PC-3 (cell line): ENCODE measurements around the gene HLA-DQA2. TPM values are rescaled to one million over a fixed set of nuclear protein-coding genes. Genes with fewer than 3 reads are reported as not detected.

Experiments used
- ATAC-seq: fragments of 200-7000 bp; cut with Tn5 transposase; 2 replicates; pipeline ENCODE4 v1.9.1; 2020; ENCODE audit warnings: mild to moderate bottlenecking, moderate library complexity
- Bru-seq: library from RNA; stranded (reverse); fragments of 400-500 nt; gene quantifications from one replicate; lab custom pipeline; 2021; lab: Mats Ljungman, UMichigan
- BruChase-seq, 2 experiments: library from RNA; stranded (reverse); fragments of 400-500 nt; gene quantifications; one replicate each; lab custom pipeline; 2021; lab: Mats Ljungman, UMichigan
- BruUV-seq: library from RNA; stranded (reverse); fragments of 400-500 nt; replicated peaks from 2 replicates; lab custom pipeline; 2021; lab: Mats Ljungman, UMichigan
- CTCF ChIA-PET: fragments of 300-600 bp; sonication (Branson Sonifier 250); formaldehyde crosslinking; loops from one replicate; lab custom pipeline; 2022; ENCODE audit warnings: antibody characterized with exemption; lab: Charles Lee
- POLR2A ChIA-PET: fragments of 300-600 bp; sonication (Branson Sonifier 250); formaldehyde crosslinking; loops from one replicate; lab custom pipeline; 2022; ENCODE audit warnings: antibody characterized with exemption; ENCODE audit not compliant: unreplicated experiment; lab: Charles Lee
- DNase-seq: peaks from one replicate; pipeline ENCODE4 v3.0.0-alpha.2; 2015
- H2AFZ ChIP-seq: fragments of 300-600 bp; sonication (generic); 2 replicates; pipeline ENCODE4 v1.6.0; 2016; ENCODE audit warnings: antibody characterized with exemption, low read length
- H3F3A ChIP-seq: fragments of 300-600 bp; sonication (generic); one replicate; pipeline ENCODE4 v1.6.0; 2017; ENCODE audit warnings: antibody characterized with exemption, low read length, control low read depth, mild to moderate bottlenecking; ENCODE audit not compliant: unreplicated experiment
- H3K27ac ChIP-seq: fragments of 300-600 bp; sonication (generic); 2 replicates; pipeline ENCODE4 v1.5.1; 2016; ENCODE audit warnings: mild to moderate bottlenecking, low read length
- H3K27me3 ChIP-seq: fragments of 300-600 bp; sonication (generic); 2 replicates; pipeline ENCODE4 v1.6.1; 2016; ENCODE audit warnings: low read length, mixed read lengths
- H3K36me3 ChIP-seq: fragments of 300-600 bp; sonication (generic); 2 replicates; pipeline ENCODE4 v1.6.1; 2016; ENCODE audit warnings: low read depth, mixed run types, low read length, mixed read lengths
- H3K4me1 ChIP-seq: fragments of 300-600 bp; sonication (generic); 2 replicates; pipeline ENCODE4 v1.5.1; 2016; ENCODE audit warnings: low read length; ENCODE audit not compliant: insufficient read depth
- H3K4me2 ChIP-seq: fragments of 300-600 bp; sonication (generic); 2 replicates; pipeline ENCODE4 v1.6.0; 2016; ENCODE audit warnings: low read length
- H3K4me3 ChIP-seq: fragments of 300-600 bp; sonication (generic); 2 replicates; pipeline ENCODE4 v1.5.1; 2016; ENCODE audit warnings: mild to moderate bottlenecking, low read length, mixed read lengths
- H3K79me2 ChIP-seq: fragments of 300-600 bp; sonication (generic); 2 replicates; pipeline ENCODE4 v1.6.1; 2017; ENCODE audit warnings: low read length, mixed read lengths
- H3K9ac ChIP-seq: fragments of 300-600 bp; sonication (generic); 2 replicates; pipeline ENCODE4 v1.6.0; 2016; ENCODE audit warnings: mild to moderate bottlenecking, low read length
- H3K9me2 ChIP-seq: fragments of 300-600 bp; sonication (generic); replicated peaks from 2 replicates; pipeline ENCODE4 v1.6.1; 2016; ENCODE audit warnings: mixed run types, low read length, mixed read lengths
- H3K9me3 ChIP-seq: fragments of 300-600 bp; sonication (generic); 2 replicates; pipeline ENCODE4 v1.6.1; 2016; ENCODE audit warnings: low read length, mixed read lengths
- H4K20me1 ChIP-seq: fragments of 300-600 bp; sonication (generic); 2 replicates; pipeline ENCODE4 v1.6.1; 2016; ENCODE audit warnings: low read length, mixed read lengths
- CTCF ChIP-seq: fragments of 300-600 bp; sonication (generic); conservative IDR thresholded peaks from 2 replicates; pipeline ENCODE4 v1.5.1; 2017; ENCODE audit warnings: antibody characterized with exemption, low read depth, mild to moderate bottlenecking, low read length
- EZH2 ChIP-seq: fragments of 300-600 bp; sonication (generic); IDR thresholded peaks from one replicate; pipeline ENCODE4 v1.6.1; 2017; ENCODE audit warnings: antibody characterized with exemption, mild to moderate bottlenecking, low read length; ENCODE audit not compliant: unreplicated experiment
- EZH2phosphoT487 ChIP-seq: fragments of 300-600 bp; sonication (generic); IDR thresholded peaks from 2 replicates; pipeline ENCODE4 v1.6.1; 2018; ENCODE audit warnings: mild to moderate bottlenecking, antibody characterized with exemption, low read length, borderline replicate concordance
- intact Hi-C: fragments of 100-400 bp; cut with micrococcal nuclease; formaldehyde crosslinking; loops from 2 replicates; pipeline ENCODE4 v1.9.0; 2023
- long read RNA-seq: library from polyadenylated mRNA; unstranded; transcript quantifications from one replicate; pipeline ENCODE4 v2.0.0, GENCODE V29; 2021; ENCODE audit not compliant: unreplicated experiment
- total RNA-seq: library from RNA; depleted of rRNA; stranded (reverse); fragments of >200 nt; gene quantifications from 2 replicates; pipeline ENCODE4 v1.2.3, GENCODE V29; 2014; rRNA removed

The HLA-DQA2 gene
- total RNA-seq: not detected in 2 replicates
- Bru-seq, nascent RNA: not detected
- not detected for BruChase-seq, experiment 1, labeled RNA remaining after a 6-hour chase
- BruChase-seq, experiment 2, labeled RNA remaining after a 2-hour chase: percentile 4 among the genes with signal in this experiment
- long read RNA-seq: 0 reads

GRCh38 chr6:32741031-32741960 lies at the start of gene HLA-DQA2:
Gene HLA-DQA2 (plus strand): TSS chr6:32741391. CDS start chr6:32741444, 53 bp downstream.
- Histone ChIP-seq H3K9ac (no peak within 1 kb of the TSS), H3K4me3 (no peak within 1 kb of the TSS), H3K27me3 (peaks cover 78% of the 10 kb centered on the region), H4K20me1 (no peaks in the 10 kb centered on the region), H3K9me3 (no peaks in the 10 kb centered on the region), H3K4me1 (no peaks in the 10 kb centered on the region), H3K4me2 (no peak within 1 kb of the TSS), H3F3A (no peaks in the 10 kb centered on the region), H3K9me2 (no peaks in the 10 kb centered on the region), H3K36me3 (no peaks in the 10 kb centered on the region), H2AFZ (no peak within 1 kb of the TSS), H3K79me2 (no peaks in the 10 kb centered on the region), H3K27ac (no peak within 1 kb of the TSS)
- POLR2A ChIA-PET: no interaction called here
- intact Hi-C loops: no loop called here
- TF ChIP-seq CTCF (no peak), EZH2 (no peak), EZH2phosphoT487 (no peak)
- DNase-seq (no peak), ATAC-seq (no peak)
- BruUV-seq: no TSS peak
- CTCF ChIA-PET: no interaction called here

GRCh38 chr6:32692019-32692418 lies 49.2 kb upstream of the HLA-DQA2 start:
- no peaks in the 10 kb centered on the region for H3K9me2 ChIP-seq
- H3F3A ChIP-seq: no peaks in the 10 kb centered on the region
- no peaks in the 10 kb centered on the region for H3K4me1 ChIP-seq
- H2AFZ ChIP-seq: no peak overlapping the region
- no peak overlapping the region for H3K27ac ChIP-seq
- ChIA-PET POLR2A (interaction anchor here (0.6 kb wide), 1 partner anchor 855 kb away, joined by 3 read pairs; no protein-coding TSS in a partner anchor), CTCF (interaction anchor here (0.5 to 0.9 kb wide), 4 partner anchors 8 to 621 kb away, joined by 3 to 5 read pairs (median 3); no protein-coding TSS in a partner anchor)
- no peak overlapping the region for H3K9ac ChIP-seq
- peaks cover 31% of the 10 kb centered on the region for H3K27me3 ChIP-seq
- intact Hi-C loops: no loop called here
- H3K9me3 ChIP-seq: no peaks in the 10 kb centered on the region
- H3K36me3 ChIP-seq: no peaks in the 10 kb centered on the region; the same call in 1 of the 2 replicates
- no peaks in the 10 kb centered on the region for H3K79me2 ChIP-seq
- no peak for TF ChIP-seq EZH2
- TF ChIP-seq CTCF: peak; percentile 83
- no peak for TF ChIP-seq EZH2phosphoT487
- H4K20me1 ChIP-seq: no peaks in the 10 kb centered on the region
- H3K4me3 ChIP-seq: no peak overlapping the region
- DNase-seq: peak; percentile 66
- BruUV-seq: no TSS peak
- peak; percentile 73 for ATAC-seq
- H3K4me2 ChIP-seq: no peak overlapping the region

GRCh38 chr6:32697031-32697430 lies 44.2 kb upstream of the HLA-DQA2 start:
- Histone ChIP-seq H3K4me2 (no peak overlapping the region), H3K9me3 (no peaks in the 10 kb centered on the region), H3K79me2 (no peaks in the 10 kb centered on the region), H3F3A (no peaks in the 10 kb centered on the region), H3K9me2 (no peaks in the 10 kb centered on the region), H3K4me3 (no peak overlapping the region), H3K36me3 (no peaks in the 10 kb centered on the region; the same call in 1 of the 2 replicates), H3K27ac (no peak overlapping the region), H4K20me1 (no peaks in the 10 kb centered on the region), H3K27me3 (peaks cover 38% of the 10 kb centered on the region), H2AFZ (no peak overlapping the region), H3K9ac (no peak overlapping the region), H3K4me1 (no peaks in the 10 kb centered on the region)
- BruUV-seq: no TSS peak
- TF ChIP-seq EZH2phosphoT487: no peak
- TF ChIP-seq CTCF: no peak
- TF ChIP-seq EZH2: no peak
- ChIA-PET POLR2A (no interaction called here), CTCF (no interaction called here)
- intact Hi-C loops: no loop called here
- ATAC-seq (no peak), DNase-seq (no peak)
